ENCODE measurements around the gene GGTLC1.
"Not testable (repeated sequence)": the region's sequence is repeated elsewhere in the genome, so short reads cannot be mapped to it uniquely, and the experiment has no call there.

The GGTLC1 gene

DNA sequence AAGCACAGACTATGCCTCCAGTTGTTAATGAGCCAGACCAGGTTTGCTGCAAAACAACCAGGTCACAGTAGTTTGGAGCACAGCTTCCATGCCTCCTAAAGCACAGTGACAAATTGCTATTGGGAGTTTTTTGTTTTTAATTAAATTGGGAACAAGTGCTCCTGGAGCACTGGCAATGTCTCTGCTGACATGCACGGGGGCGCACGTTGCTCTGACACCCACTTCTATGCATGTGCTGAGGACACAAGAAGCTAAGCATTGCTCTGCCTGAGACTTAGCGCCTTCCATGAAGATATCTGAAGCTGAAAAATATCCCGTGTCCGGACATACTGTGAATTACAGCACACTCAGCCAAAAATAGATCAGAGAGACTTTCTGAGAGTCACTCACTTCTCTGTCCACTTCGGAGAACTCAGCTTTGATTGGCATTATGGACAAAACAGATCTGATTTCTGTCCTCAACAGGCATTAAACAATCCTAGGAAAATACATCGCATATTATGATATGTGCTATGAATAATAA lies 18.6 kb upstream of the GGTLC1 start:
- Histone ChIP-seq H3K9ac (ENCODE audit: low read length) (no peak overlapping the region), H3K36me3 (ENCODE audit: control insufficient read depth, insufficient read depth, low read length) (no peaks in the 10 kb centered on the region), H3K4me1 (ENCODE audit: control insufficient read depth, insufficient read depth, low read length) (no peaks in the 10 kb centered on the region), H3K4me3 (ENCODE audit: low read length) (no peak overlapping the region), H3K27ac (ENCODE audit: low read depth, low read length) (no peak overlapping the region), H3K27me3 (ENCODE audit: control insufficient read depth, insufficient read depth, low read length) (no peaks in the 10 kb centered on the region)

GRCh38 chr20:24006626-24007025 lies 18.0 kb upstream of the GGTLC1 start:
- no peak overlapping the region for H3K4me3 ChIP-seq (ENCODE audit: low read length)
- H3K27me3 ChIP-seq (ENCODE audit: control insufficient read depth, insufficient read depth, low read length), result no peaks in the 10 kb centered on the region
- no peak overlapping the region for H3K27ac ChIP-seq (ENCODE audit: low read depth, low read length)
- H3K36me3 ChIP-seq (ENCODE audit: control insufficient read depth, insufficient read depth, low read length), result no peaks in the 10 kb centered on the region
- H3K4me1 ChIP-seq (ENCODE audit: control insufficient read depth, insufficient read depth, low read length), result no peaks in the 10 kb centered on the region
- no peak overlapping the region for H3K9ac ChIP-seq (ENCODE audit: low read length)

- H3K4me3 ChIP-seq (ENCODE audit: low read length), result no peak overlapping the region
- H3K9ac ChIP-seq (ENCODE audit: low read length), result no peak overlapping the region
- no peaks in the 10 kb centered on the region for H3K4me1 ChIP-seq (ENCODE audit: control insufficient read depth, insufficient read depth, low read length)
- H3K36me3 ChIP-seq (ENCODE audit: control insufficient read depth, insufficient read depth, low read length), result no peaks in the 10 kb centered on the region
- H3K27me3 ChIP-seq (ENCODE audit: control insufficient read depth, insufficient read depth, low read length), result no peaks in the 10 kb centered on the region
- H3K27ac ChIP-seq (ENCODE audit: low read depth, low read length), result no peak overlapping the region
These were observed 15.9 kb upstream of the GGTLC1 start for GRCh38 chr20:24004471-24004870.

- H3K4me3 ChIP-seq (ENCODE audit: low read length), result no peak overlapping the region
- H3K4me1 ChIP-seq (ENCODE audit: control insufficient read depth, insufficient read depth, low read length), result no peaks in the 10 kb centered on the region
- H3K27me3 ChIP-seq (ENCODE audit: control insufficient read depth, insufficient read depth, low read length), result no peaks in the 10 kb centered on the region
- no peak overlapping the region for H3K9ac ChIP-seq (ENCODE audit: low read length)
- no peak overlapping the region for H3K27ac ChIP-seq (ENCODE audit: low read depth, low read length)
- no peaks in the 10 kb centered on the region for H3K36me3 ChIP-seq (ENCODE audit: control insufficient read depth, insufficient read depth, low read length)
These were observed 14.3 kb upstream of the GGTLC1 start for GRCh38 chr20:24002896-24003295.

DNA sequence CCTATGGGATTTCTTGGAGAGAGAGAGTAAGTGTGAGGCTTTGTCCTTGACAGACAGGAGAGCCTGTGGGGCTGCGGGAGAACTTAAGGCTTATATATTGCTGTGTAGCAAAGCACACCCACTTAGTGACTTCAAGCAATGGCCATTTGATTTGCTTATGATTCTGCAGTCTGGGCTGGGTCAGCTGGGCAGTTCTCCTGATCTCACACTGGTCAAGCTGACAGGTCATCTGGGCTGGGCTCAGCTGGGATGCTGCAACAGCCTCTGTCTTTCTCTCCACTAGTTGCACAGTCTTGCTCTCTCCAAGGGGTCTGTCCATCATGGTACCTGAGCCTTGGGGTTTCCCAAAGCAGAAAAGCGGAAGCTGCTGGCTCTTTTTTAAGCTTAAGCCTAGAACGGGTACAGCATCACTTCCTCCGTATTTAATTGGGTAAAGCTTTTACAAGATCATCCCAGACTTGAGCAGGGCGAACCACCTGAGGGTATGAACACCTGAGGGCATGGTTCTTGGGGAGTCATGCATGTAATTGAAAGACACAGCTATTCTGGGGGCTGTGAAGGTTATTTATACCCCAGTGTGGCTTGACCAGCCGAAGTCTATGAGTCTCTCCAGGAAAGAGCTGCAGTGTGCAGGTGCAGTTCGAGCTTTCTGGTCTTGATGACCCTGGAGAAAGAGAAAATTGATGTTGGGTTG lies 13.3 kb upstream of the GGTLC1 start:
- H3K4me1 ChIP-seq (ENCODE audit: control insufficient read depth, insufficient read depth, low read length), result no peaks in the 10 kb centered on the region
- H3K36me3 ChIP-seq (ENCODE audit: control insufficient read depth, insufficient read depth, low read length), result no peaks in the 10 kb centered on the region
- H3K9ac ChIP-seq (ENCODE audit: low read length), result no peak overlapping the region
- H3K4me3 ChIP-seq (ENCODE audit: low read length), result no peak overlapping the region
- H3K27me3 ChIP-seq (ENCODE audit: control insufficient read depth, insufficient read depth, low read length), result no peaks in the 10 kb centered on the region
- H3K27ac ChIP-seq (ENCODE audit: low read depth, low read length), result no peak overlapping the region

DNA sequence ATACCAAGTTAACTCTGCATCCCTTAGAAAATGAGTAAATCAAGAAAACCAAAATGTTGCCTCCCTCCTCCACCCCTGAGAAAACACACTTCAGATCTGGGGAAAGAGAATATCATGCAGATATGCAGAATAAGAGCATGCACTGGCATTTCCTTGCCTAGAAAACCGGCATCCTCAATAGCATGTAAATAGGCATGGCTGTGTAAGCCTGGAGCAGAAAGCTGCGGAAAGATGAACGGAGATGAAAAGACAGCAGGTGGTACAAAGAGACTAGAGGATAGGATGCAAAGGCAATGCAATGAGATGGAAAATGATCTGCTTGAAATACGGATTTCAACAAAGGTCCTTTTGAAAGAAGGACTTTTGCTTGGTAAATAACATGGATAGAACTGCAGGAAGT lies 10.3 kb upstream of the GGTLC1 start:
- H3K9ac ChIP-seq (ENCODE audit: low read length), result no peak overlapping the region
- H3K4me1 ChIP-seq (ENCODE audit: control insufficient read depth, insufficient read depth, low read length), result no peaks in the 10 kb centered on the region
- H3K27ac ChIP-seq (ENCODE audit: low read depth, low read length), result no peak overlapping the region
- H3K27me3 ChIP-seq (ENCODE audit: control insufficient read depth, insufficient read depth, low read length), result no peaks in the 10 kb centered on the region
- H3K36me3 ChIP-seq (ENCODE audit: control insufficient read depth, insufficient read depth, low read length), result no peaks in the 10 kb centered on the region
- H3K4me3 ChIP-seq (ENCODE audit: low read length), result no peak overlapping the region

GRCh38 chr20:23998392-23998791 lies 9.8 kb upstream of the GGTLC1 start:
- Histone ChIP-seq H3K27ac (ENCODE audit: low read depth, low read length) (no peak overlapping the region), H3K9ac (ENCODE audit: low read length) (no peak overlapping the region), H3K4me3 (ENCODE audit: low read length) (no peak overlapping the region), H3K27me3 (ENCODE audit: control insufficient read depth, insufficient read depth, low read length) (no peaks in the 10 kb centered on the region), H3K4me1 (ENCODE audit: control insufficient read depth, insufficient read depth, low read length) (no peaks in the 10 kb centered on the region), H3K36me3 (ENCODE audit: control insufficient read depth, insufficient read depth, low read length) (no peaks in the 10 kb centered on the region)

GRCh38 chr20:23995905-23996666 lies 7.5 kb upstream of the GGTLC1 start:
- no peaks in the 10 kb centered on the region for H3K36me3 ChIP-seq (ENCODE audit: control insufficient read depth, insufficient read depth, low read length)
- H3K27ac ChIP-seq (ENCODE audit: low read depth, low read length), result no peak overlapping the region
- H3K4me3 ChIP-seq (ENCODE audit: low read length), result no peak overlapping the region
- H3K9ac ChIP-seq (ENCODE audit: low read length), result no peak overlapping the region
- no peaks in the 10 kb centered on the region for H3K4me1 ChIP-seq (ENCODE audit: control insufficient read depth, insufficient read depth, low read length)
- no peaks in the 10 kb centered on the region for H3K27me3 ChIP-seq (ENCODE audit: control insufficient read depth, insufficient read depth, low read length)

GRCh38 chr20:23995291-23995690 lies 6.7 kb upstream of the GGTLC1 start:
- not testable (repeated sequence) for H3K36me3 ChIP-seq (ENCODE audit: control insufficient read depth, insufficient read depth, low read length); H3K27me3 ChIP-seq (ENCODE audit: control insufficient read depth, insufficient read depth, low read length); H3K4me1 ChIP-seq (ENCODE audit: control insufficient read depth, insufficient read depth, low read length); H3K4me3 ChIP-seq (ENCODE audit: low read length); H3K9ac ChIP-seq (ENCODE audit: low read length); H3K27ac ChIP-seq (ENCODE audit: low read depth, low read length)

GRCh38 chr20:23994001-23994633 lies 5.5 kb upstream of the GGTLC1 start:
- H3K4me1 ChIP-seq (ENCODE audit: control insufficient read depth, insufficient read depth, low read length); H3K36me3 ChIP-seq (ENCODE audit: control insufficient read depth, insufficient read depth, low read length); H3K9ac ChIP-seq (ENCODE audit: low read length); H3K27ac ChIP-seq (ENCODE audit: low read depth, low read length); H3K27me3 ChIP-seq (ENCODE audit: control insufficient read depth, insufficient read depth, low read length); H3K4me3 ChIP-seq (ENCODE audit: low read length): not testable (repeated sequence)

- H3K9ac ChIP-seq (ENCODE audit: low read length); H3K4me3 ChIP-seq (ENCODE audit: low read length); H3K27me3 ChIP-seq (ENCODE audit: control insufficient read depth, insufficient read depth, low read length); H3K4me1 ChIP-seq (ENCODE audit: control insufficient read depth, insufficient read depth, low read length); H3K27ac ChIP-seq (ENCODE audit: low read depth, low read length); H3K36me3 ChIP-seq (ENCODE audit: control insufficient read depth, insufficient read depth, low read length): not testable (repeated sequence)
These were observed 4.9 kb upstream of the GGTLC1 start for GRCh38 chr20:23993440-23993839.

DNA sequence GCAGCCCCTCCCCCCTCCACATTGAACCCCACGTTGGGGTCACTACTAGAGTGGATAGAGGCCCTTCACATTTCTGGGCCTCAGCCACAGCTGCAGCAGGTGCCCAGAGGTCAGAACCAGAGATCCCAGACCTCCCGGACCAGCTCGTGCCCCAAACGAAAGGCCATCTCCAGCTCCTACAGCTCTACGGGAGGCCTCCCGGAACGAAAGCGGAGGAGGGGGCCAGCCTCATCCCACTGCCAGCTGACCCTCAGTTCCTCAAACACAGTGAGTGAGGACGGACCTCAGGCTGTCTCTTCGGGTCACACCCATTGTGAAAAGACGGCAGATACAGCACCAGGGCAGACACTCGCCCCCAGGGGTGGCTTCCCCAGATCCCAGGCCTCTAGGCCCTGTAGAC lies 1.7 kb upstream of the GGTLC1 start:
- H3K4me1 ChIP-seq (ENCODE audit: control insufficient read depth, insufficient read depth, low read length); H3K9ac ChIP-seq (ENCODE audit: low read length); H3K27ac ChIP-seq (ENCODE audit: low read depth, low read length); H3K36me3 ChIP-seq (ENCODE audit: control insufficient read depth, insufficient read depth, low read length); H3K4me3 ChIP-seq (ENCODE audit: low read length); H3K27me3 ChIP-seq (ENCODE audit: control insufficient read depth, insufficient read depth, low read length): not testable (repeated sequence)

Data from rectal smooth muscle tissue (tissue), 1 donor.